GM21526 (cell line): ENCODE measurements around the gene EIF3F.

Source experiments
- ATAC-seq: cut with Tn5 transposase; IDR thresholded peaks from one replicate; pipeline ENCODE4 v1.9.1; 2021; ENCODE audit warnings: moderate library complexity; ENCODE audit not compliant: unreplicated experiment, low FRiP score

EIF3F gene

DNA sequence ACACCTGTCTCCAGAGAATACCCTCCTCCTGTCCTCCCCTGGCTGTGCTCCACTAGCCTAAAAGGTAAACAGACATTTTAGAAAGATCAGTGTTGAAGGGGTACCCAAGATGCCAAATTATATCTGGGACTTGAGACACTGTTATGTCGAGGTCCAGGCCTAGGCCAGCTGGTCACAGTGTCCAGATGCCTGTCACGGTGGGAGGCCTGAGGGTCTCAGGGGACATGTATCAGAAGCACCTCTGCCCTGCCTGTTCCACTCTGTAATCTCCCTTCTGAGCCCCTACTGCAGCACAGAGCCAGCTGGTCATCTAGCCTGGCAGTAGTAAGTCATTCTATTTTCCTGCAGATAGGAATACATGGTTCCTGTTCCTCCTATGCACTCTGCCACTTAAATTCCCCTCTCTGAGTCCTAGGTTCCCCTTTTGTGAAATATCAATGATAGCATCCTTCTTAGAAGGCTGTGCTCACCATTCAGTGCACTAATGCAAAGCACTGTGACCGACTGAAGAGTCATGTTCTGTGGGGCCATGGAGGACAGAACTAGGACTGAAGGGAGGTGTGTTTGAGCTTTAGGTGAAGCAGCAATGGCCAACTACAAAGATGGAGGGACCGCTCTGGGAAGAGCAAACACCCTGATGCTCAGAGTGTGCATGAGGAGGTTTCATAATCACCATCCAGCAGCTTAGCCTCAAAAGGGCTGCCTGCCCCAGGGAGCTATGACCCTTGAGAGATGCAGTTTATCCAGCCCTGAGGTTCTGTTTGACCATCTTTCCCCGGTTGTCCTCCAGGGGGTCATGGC, 49.1 kb downstream of the EIF3F start:
- no peak for ATAC-seq

DNA sequence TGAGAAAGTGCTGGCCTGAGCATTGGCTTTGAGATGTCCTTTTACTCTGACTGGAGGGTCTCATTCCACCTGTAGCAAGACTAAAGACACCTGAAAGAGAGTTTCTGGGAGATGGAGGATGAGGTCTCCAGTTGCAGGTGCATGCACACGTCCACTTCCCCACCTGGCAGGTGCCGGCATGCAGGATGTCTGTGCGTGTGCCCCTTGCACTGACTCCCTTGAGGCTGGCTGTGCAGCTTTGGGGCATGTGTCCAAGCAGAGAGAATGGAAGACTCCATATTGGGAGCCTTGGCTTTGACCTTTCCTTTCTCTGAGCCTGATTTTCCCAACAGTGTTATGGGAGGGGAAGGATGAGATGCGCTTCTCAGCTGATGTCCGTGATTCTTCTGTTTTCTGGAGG, 49.8 kb downstream of the EIF3F start:
- no peak for ATAC-seq

DNA sequence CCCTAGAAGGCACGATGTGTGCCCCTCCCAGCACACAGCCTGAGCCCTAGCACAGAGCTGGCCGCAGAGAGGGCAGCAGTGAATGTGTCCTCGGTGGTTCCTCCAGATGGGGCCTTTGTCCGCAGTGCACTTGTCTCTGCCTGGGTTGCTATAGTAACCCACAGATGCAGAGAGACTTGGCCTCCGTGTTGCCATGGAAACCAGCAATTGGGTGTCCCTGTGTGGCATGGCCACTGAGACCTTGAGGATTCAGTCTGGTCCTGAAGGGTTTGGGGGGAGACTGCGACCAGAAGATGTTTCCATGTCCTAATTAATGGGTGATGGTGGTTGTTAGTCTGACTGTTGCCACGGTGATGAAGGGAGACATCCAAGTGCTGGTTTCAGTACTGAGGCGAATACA, 51.3 kb downstream of the EIF3F start:
- no peak for ATAC-seq

DNA sequence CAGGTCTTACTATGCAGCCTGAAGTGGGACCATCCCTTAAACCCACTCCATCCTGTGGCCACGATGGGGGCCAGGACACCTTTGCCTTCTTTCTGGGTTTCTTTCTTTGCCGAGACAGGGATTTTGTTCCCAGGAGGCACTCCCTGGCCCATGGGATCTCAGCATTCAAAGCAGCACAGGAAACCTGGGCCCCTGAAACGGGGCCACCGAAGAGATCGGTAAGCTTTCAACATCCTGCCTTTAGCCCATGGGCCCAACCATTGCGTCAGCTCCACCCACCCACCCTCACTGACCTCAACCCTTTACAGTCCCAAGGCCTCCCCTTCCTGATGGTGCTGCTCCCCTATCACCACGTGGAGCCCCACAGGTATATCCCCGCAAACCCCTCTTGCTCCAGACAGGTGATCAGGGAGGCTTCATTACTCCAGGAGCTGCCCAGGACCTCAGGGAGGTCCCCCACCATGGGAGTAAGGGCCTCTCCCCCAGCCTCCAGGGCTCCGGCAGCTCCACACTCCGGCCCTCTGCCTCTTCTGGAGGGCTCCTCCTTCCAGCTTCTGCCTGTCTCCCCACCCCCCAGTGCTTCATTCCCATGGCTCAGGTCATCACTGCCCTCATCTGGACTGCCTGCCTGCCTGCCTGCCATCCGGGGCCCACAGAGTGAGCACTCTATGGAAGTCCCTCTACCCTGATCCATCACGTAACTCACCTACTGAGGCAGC, 51.8 kb downstream of the EIF3F start:
- ATAC-seq = no peak

DNA sequence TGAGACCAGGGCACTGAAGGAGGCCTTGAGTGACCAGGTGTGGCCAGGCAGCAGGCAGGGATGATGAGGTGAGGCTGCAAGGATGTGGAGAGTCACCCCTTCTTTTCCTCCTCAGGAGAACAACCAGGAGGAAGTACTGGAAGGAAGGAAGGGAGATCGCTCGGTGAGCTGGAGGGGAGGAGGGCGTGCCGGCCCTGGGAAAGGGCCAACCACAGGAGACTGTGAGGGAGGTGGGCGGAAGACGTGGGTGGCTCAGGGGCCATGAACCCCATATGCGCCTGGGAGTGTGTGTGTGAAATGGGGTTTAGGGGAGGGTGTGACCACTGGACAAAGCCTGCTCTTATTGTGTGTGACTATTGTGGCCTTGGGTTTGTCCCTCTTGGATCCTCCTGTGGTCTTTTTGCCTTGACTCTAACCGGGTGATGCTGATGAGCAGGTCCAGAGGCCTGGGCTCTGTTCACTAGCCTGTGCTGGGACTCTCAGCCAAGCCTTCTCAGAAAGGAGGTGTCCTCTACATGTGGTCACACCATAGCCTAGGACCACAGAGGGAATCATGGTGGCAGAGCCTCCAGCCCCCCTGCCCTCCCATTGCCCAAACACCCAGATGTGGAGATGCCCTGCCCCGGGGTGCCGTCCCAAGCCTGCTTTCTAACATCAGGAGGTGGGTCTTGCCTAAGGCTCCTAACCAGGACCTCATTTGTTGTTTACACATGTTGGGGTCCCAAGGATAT, 52.6 kb downstream of the EIF3F start:
- no peak for ATAC-seq

DNA sequence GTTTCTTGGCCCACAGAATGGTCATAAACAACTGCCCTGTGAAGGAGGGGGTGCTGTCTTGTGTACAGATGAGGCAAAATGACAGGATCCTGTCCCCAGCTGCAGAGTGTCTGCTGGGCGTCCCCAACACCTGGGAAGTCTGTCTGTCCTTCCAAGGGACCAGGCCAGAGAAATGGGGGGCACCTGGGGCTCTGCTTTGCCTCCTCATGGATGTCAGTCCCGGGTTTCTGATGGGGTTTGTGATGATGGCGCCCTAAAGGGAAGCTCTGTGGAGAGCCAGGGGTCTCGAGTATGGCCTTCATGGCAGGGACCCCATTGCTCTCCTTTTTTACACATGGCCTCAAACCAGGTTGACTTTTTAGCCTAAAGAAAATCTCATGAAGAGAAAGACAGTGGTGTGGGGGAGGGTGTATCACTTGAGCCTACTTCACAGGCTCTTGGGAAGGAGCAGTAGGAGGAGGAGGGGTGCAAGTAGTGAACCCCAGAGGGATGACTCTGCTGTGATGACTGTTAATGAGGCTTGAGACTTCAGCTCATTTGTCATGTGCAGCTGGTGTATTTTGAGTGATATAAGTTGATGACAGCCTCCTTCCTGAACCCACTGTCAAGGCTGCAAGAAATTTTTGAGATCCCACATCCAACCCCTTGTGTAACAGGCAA, 53.3 kb downstream of the EIF3F start:
- no peak for ATAC-seq

DNA sequence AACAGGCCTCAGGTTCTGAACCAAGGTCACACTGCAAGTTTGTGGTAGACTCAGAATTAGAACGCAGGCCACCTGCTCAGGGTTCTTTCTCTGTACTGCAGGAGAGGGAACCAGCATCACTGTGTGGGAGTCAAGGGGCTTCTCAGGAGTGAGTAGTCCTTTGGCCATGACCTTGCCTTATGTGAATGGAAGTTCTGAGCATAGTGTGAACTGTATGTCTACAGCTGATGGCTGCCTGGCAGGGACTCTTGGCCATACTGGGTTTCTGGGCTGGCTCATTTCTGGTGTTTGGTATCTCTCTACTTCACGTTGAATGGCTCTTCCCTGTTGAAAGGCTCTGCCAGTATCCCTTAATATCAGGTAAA, 53.8 kb downstream of the EIF3F start:
- ATAC-seq = no peak

DNA sequence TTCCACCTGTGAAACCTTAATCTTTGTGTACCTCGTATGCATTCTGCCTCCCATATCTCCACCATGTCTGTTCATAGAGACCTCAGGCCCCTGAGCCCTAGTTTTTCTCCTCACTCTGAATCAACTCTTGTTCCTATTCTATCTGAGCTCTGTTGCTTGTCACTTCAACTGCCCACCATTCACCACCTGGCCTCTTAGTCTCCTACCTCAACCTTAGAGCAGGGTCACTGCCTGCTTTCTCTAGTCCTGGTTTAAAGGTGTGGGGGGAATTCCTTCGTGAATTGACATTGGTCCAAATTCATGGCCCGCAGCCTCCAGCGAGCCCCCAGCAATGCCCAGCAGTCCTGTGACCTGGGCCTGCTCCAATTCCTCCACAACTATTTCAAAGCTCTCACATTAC, 54.4 kb downstream of the EIF3F start:
- ATAC-seq = no peak

DNA sequence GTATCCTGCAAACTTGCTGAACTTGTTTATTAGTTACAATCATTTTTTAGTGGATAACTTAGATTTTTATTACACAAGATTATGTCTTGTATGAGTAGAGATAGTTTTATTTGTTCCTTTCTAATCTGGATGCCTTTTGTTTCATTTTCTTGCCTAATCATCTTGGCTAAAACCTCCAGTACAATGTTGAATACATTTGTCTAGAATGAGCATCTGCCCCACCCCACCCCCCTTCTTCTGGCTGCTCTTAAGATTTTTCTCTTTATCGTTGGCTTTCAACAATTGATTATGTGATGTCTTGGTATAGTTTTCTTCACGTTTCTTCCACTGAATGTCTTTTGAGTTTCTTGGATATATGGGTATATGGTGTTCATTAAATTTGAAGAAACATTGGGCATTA, 56.6 kb downstream of the EIF3F start:
- no peak for ATAC-seq

DNA sequence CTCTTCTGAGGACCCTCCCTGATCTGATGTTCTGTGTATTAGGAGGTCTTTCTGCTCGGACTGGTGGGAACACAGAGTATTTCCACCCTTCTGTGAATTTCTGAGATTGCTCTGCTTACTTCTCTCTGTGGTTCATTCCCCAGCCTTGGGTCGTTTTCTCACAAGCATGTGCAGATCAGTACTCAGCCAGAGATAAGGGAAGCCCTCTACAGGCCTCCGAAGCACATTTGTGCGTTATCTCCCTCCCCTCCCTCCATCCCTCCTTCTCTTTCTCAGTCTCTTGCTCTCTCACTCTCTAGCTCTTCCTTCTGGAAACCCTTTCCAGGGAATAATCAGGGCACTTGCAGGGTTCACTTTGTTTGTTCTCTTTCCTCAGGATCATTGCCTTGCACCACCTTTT, 58.7 kb downstream of the EIF3F start:
- ATAC-seq = no peak

DNA sequence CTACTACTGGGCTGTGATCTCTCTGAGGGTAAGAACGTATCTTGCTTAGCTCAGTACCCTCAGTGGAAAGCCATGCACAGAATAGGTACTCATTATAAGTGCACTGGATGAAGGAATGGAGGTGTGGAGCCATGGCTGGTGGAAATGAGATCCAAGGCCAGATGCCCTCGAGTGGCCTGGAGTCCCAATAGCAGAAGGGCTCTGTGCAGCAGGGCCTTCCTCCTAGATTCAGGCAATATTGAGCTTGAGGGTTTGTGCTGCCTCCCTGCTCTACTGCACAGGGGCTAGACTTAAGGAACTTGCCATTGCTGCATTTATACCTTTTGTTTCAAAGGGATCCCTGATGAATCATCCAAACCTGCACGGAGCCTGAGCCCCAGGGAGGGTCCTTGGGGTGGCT, 60.2 kb downstream of the EIF3F start:
- no peak for ATAC-seq

DNA sequence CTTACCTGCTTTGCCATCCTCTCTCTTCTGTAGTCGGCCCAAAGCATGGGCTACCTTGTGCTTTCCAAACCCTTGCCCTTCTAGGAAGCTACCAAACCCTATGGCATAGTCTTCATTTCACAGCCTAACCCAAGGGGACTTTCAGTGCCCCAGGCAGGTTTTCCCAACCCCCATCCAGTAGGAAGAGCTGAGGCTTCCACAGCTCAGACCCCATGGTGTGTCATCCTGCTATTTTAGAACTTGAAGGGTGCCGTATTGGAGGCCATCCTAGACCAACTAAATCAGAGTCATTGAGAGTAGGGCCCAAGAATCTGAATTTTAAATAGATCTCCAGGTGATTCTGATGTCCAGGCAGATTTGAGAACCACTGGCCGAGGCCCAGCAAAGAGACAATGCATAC, 61.9 kb downstream of the EIF3F start:
- no peak for ATAC-seq
